Skeletal muscle cell (primary cell): ENCODE data around the gene SF3B4.

Experiments
- DNase-seq: peaks from one replicate; pipeline ENCODE4 v3.0.0-alpha.2; 2010; ENCODE audit warnings: low read depth
- H3K4me3 ChIP-seq: 2 replicates; pipeline ENCODE4 v1.5.1; 2011; ENCODE audit warnings: low read depth, mild to moderate bottlenecking, control low read depth, low read length, moderate library complexity

SF3B4 gene

DNA sequence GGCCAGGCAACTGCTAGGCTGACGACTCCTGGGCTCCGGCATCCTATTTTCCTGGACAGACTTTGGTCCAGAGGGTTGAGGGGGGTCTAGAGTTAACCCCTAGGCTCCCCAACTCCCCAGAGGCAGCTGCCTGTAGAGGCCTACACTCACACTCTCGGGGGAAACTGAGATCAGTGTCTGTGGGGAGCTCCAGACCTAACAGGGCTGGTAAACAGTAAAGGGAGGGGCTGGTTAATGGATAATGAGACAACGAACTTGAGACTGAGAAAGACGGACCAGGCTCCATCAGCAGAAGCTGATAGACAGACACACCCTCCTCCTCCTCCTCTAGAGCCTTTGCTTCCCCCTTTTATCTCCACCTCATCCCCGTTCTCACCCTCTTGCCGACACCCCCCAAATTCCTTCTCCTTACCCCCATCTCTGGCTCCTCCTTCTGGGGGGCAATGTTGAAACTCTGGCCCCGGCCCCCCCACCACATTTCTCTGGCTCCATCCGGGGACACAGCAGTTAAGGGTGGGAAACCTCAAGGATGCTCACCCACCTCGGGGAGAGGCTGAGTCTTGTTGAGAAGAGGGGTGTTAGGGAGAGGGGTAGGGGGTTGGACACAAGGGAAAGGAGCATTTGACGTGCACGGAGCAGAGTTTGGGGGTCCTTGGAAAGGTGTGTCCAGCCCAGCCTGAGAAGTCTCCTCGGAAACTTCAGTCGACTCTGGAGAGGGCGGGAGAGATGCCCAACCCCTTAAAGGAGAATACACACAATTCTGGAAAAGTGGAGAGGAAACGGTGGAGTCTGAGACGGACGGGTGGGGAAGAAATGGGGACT lies 8.8 kb upstream of the SF3B4 start, which contains the start of gene MTMR11:
Gene MTMR11, minus strand, starts transcription at position 710 of the 822 bp plus-strand sequence. Its CDS starts 232 bp downstream, at position 478.
- H3K4me3 ChIP-seq = peak within 1 kb of the TSS; percentile 72
- DNase-seq = no peak

DNA sequence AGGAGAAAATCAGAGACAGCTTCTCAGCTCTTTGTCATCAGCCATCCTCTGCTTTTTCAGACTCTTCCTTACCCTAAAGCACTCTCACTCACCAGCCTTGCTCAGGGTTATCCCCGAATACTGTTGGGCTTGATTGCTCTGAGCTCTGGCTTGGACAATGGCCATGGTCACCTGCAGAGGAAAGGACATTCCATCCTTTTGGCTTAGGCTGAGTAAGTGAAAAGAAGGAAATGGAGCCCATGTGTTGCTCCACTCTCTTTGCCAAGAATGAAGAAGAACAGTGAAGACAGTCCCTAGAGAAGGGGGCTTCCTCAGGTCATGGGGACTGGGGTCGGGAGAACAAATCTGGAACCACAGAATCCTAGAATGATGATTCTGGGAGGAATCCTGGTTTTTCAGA lies 6.8 kb upstream of the SF3B4 start:
- no peak overlapping the region for H3K4me3 ChIP-seq

DNA sequence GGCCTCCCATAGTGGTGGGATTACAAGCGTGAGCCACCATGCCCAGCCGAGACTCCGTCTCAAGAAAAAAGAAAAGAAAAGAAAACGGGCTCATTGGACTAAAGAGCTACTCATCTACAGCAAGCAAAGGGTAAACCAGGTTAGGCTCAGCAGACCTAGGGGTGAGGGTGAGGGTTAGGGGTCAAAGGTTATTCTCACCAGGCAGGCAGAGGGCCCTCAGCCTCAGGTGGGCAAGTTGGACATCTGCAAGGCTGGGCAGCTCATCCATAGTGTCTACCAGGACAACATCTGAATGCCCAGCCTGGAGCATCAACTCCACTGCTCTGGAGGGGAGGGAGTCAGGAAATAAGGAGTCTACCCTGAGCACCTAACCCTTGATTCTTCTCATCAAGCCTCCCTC lies 5.6 kb upstream of the SF3B4 start:
- H3K4me3 ChIP-seq = no peak overlapping the region
- DNase-seq = no peak

More for the DNA sequence above, 6.8 kb upstream of the SF3B4 start:
- no peak for DNase-seq

DNA sequence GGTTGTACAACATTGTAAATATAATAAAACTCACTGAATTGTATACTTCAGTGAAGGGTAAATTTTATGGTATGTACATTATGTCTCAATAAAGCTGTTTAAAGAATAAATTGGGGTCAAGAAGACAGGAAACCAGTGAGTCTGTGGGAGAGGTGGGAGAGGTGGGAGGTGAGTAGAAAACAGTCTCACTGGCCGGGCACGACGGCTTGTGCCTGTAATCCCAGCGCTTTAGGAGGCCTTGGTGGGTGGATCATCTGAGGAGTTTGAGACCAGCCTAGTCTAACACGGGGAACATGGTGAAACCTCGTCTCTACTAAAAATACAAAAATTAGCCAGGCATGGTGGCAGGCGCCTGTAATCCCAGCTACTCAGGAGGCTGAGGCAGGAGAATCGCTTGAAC lies 4.9 kb upstream of the SF3B4 start:
- H3K4me3 ChIP-seq = no peak overlapping the region
- no peak for DNase-seq

DNA sequence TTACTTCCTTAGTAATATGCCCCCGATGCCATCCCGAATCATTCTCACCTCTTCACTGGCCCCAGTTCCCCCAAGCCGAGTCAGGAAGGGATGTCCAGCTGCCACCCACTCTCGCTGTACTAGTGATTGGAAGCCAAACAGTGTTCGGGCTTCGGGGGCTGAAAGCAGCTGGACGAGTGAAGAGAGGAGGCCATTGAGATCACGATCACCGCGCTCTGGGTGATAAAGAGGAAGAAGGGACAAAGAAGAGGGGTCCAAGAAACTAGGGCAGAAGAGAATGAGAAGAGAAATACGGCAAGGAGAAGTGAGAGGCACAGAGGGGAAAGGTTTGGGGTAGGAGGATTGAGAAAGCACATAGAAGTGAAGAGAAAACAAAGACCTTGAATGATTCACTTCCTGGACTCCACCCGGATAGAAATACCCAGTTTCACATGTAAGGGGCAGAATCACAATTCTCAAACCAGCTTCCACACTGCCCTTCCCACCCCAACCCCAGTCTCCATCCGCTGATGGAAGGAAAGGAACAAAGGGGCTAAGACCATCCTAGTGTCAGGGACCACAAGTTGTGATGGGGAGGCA lies 3.7 kb upstream of the SF3B4 start:
- DNase-seq = no peak
- H3K4me3 ChIP-seq = no peak overlapping the region

DNA sequence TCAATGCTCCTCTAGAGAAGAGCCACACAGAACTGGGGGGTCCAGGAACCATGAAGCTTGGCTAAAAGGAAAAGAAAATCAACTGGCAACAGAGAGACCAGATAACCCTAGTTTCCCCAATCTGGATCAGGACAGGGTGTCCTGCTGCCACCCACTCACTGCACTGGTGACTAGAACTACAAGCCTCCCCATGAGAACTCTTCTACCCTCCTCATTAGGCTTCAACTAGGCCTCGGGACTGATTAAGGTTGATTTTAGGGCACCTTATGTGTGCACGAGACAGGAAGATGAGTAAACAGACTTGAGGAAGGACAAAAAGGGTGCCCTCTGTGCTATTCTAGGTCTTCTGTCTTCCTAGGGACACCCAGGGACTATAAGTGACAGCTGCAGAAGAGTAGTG lies 2.3 kb upstream of the SF3B4 start:
- no peak for DNase-seq
- no peak overlapping the region for H3K4me3 ChIP-seq

DNA sequence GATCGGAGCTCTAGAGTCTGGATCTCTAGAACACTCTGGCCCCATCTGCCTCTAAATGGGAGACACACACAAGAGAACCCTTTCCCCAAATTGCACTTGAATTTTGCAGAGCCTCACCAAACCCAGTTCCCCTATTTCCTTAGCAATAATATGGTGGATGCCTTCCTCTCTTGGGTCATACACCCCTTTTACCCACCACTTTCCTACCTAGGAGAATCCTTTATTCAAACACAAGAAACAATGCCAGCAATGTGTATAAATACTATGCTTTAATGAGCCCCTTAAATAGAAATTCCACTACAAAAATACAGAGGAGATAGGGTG lies 760 bp upstream of the SF3B4 start:
- no peak for DNase-seq
- H3K4me3 ChIP-seq = peak overlapping the region; percentile 70

DNA sequence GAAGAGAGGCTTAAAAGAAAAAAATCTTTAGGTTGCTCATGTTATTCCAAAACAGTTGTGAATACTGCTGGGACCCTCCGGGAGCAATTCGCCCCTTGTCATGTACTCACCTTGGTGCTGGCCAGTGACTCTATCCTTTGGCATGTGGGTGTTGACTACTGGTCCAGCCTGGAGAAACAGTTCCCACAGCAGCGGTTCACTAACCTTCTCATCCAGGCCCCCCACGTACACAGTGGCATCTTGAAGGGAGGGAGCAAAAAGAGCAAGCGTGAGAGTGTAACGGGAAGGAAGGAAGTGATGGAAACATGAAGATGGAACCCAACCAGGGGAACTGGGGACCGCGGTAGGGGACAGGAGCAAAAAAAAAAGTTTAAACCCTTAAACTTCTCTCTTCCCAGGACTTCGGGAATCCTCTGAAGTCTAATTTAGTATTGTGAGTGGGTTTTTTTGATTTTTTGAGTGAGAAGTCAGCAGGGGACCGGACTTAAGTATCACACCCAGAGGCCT lies 494 bp downstream of the SF3B4 start:
- peak overlapping the region; percentile 70 for H3K4me3 ChIP-seq
- DNase-seq = no peak

DNA sequence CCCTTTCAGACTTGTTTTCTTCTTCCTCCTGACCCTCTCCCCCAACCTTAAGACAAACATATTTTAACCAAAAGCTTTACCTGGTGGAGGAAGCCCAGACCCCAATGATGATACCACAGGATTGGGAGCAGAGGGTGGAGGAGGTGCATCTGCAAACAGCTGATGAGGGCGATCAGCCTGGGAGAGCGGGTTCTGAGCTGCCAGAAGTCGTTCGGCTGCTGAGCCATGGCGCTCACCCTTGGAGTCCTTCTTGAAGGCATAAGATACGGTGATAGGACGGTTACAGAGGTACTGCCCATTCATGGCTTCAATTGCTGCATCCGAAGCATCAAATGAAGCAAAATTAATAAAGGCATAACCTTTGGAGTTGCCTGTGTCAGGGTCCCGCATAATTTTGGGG lies 1.3 kb downstream of the SF3B4 start:
- no peak overlapping the region for H3K4me3 ChIP-seq
- no peak for DNase-seq

DNA sequence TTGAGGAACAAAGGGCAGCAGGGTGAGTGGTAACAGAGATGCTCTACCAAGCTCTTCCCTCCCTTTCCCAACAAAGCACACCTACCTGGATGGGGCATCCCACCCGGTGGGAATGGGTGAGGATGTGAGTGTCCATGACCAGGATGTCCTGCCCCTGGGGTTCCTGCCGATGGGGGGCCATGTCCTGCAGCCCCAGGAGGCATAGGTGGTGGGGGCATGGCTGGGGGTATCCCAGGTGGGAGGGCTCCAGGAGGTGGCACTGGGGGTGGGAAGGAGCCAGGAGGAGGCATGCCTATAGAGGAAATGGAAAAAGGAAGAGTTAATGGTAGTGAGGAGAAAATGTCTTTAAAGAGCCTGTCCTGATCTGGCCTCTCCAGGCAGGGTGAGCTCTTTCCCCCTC lies 1.9 kb downstream of the SF3B4 start:
- no peak overlapping the region for H3K4me3 ChIP-seq
- DNase-seq = no peak

DNA sequence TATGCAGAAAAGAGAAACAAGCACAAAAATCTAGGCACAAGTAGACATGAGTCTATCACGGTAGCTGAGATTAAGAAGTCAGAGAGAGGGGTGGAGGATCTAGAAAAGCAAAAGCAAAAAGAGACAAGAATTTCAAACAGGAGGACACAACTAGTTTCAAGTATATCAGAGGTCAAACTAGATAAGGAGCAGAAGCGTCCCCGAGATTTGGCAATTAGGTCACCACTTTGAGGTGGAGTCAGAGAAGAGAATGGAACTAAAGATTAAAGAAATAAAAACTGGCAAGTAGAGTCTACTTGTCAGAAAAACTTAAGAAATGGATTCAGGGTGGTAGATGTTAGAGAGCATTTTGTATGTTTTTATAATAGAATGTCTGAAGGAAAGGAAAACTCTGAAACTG lies 2.3 kb downstream of the SF3B4 start:
- H3K4me3 ChIP-seq = no peak overlapping the region
- no peak for DNase-seq

DNA sequence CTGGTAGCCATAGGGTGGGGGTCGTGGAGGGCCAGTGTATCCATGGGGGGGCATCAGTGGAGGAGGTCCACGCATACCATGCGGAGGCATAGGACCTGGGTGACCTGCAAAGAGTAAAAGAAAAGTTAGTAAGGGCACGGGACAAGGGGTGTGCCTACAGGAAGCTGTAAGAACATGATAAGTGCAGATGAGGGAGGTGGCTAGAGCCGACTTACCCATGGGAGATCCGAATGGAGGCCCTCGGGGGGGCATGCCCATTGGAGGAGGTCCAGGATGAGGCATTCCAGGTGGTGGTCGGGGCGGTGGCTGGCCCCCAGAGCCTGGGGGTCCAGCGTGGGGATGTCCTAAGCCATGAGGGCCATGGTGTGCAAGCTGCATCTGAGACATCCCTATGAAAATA lies 4.0 kb downstream of the SF3B4 start:
- no peak overlapping the region for H3K4me3 ChIP-seq
- DNase-seq = no peak

DNA sequence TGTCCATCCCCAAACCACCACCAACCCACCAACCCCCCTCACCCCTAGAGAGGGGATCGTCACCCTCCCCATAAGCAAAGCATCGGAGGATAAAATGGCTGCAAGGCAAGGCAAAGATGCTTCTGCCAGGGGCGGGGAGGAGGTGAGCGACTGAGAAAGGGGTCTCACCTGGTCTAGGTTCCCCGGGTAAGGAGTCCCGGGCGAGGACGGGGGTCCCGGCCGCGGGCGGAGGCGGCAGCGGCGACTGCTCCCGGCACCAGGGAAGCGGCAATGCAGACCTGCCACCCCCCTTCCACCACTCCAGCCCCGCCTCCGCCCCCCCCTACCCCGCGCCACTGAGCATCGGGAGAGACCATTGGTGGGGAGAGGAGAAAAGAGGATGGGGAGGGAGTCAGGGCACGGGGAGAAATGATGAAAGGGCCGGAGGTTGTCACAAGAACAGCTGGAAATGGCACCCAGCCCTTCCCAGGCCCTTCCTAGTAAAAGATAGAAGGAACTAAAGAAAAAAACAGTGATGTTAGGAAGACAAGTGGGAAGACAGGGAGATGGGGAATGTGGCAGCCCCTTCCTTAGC lies 9.9 kb downstream of the SF3B4 start, which contains the start of gene SV2A:
Gene SV2A, minus strand, starts transcription at position 274 of the 574 bp plus-strand sequence. CDS start 4,004 bp downstream, outside the sequence.
- peak; percentile 41 for DNase-seq
- H3K4me3 ChIP-seq = peak within 1 kb of the TSS; percentile 64

DNA sequence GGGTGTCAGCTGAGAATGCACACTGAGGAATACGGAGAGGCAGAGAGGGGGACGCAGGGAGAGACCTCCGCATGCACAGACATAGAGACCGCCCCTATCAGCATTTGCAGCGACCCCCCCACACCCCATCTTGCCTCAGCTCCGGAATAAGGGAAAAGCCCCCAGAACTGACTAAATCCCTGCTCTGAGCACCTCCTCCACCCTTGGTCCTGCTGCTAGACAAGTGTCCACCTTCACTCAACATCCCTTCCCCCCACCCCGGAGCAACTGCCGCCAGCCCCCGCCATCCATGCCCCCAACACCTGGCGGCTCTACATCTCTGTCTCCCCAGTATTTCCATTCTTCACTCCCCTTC lies 10.7 kb downstream of the SF3B4 start:
- peak overlapping the region; percentile 64 for H3K4me3 ChIP-seq
- no peak for DNase-seq

DNA sequence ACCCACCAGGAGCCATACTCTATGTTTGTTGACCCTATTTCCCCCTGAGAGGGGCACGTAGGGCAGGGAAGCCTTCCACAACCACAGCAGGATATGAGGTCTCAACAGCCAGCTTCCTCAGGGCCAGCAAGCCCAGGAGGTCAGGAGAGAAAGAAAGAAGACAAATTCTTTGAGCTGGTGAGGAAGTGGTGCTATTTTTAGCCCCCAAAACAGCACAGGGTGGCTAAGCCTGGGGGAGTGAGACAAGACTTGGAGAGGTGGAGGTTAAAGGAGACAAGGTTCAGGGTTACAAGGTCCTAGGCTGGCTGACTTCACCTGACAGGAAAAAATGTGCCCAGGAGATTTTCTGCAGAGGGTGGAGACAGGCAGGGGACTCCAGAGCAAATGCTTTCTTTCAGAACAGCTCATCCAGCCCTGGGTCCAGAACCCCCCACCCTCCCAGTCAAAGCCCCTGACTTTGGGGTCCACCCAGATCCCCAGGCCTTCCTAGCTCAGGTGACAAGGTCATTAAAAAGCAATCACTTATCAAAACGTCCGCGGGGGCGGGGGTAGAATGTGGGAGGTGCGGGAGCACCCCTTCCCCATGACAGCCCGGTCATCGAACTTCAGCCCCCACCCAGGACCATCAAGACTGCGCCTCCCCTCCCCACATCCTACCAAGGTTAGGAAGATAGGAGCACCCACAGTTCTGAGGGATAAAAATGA lies 11.3 kb downstream of the SF3B4 start:
- H3K4me3 ChIP-seq = peak overlapping the region; percentile 64
- DNase-seq = no peak

DNA sequence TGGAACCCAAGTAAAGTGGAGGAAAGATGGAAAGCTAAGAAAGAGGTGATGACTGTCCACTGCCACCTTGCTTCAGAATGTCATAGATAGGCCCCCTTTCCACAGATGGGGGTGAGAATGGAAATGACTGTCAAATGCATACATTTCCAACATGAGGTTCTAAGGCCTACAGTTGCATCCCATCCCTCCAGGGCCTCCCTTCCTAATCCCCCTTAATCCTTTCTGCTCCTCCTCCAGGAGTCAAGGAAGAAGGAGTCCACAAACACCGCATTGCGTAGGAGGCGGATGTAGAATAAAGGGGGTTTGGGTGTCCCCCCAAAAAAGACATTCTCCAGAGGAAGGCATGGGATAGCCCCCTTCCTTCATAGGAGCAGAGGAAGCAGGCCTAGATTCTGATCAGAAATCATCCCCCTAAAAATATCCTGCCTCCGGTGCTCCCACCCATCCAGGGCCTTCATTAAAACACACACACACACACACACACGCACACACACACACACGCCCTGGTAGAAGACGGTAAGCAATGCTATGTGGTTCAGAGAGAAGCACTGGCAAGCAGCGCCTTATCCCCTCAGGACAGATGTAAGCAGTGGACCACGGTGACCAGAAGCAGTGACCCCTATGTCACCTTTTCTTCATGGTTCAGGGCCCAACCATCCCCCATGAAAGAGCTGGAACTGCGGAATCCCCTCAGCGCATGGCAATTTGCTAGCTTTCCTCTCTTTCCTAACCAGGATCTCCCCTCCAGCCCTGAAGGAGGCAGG lies 12.0 kb downstream of the SF3B4 start:
- DNase-seq = no peak
- no peak overlapping the region for H3K4me3 ChIP-seq

DNA sequence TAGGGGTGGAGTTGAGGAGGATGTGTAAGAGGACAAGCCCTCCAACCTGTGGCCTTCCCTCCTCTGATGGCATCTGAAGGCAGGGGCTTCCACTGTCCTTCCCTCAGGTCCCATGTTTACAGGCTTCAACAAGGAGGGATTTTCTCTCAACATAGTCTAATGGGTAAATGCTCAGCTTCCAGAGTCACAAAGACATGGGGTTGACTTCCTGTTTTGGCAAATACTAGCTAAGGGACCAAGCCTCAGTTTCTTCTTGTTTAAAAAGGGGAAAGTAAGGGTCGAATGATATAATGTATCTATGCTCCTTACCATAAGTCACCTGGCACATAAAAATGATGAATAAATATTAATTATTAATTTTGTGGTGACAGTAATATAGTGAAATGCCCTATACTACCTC lies 13.1 kb downstream of the SF3B4 start:
- DNase-seq = no peak
- no peak overlapping the region for H3K4me3 ChIP-seq

DNA sequence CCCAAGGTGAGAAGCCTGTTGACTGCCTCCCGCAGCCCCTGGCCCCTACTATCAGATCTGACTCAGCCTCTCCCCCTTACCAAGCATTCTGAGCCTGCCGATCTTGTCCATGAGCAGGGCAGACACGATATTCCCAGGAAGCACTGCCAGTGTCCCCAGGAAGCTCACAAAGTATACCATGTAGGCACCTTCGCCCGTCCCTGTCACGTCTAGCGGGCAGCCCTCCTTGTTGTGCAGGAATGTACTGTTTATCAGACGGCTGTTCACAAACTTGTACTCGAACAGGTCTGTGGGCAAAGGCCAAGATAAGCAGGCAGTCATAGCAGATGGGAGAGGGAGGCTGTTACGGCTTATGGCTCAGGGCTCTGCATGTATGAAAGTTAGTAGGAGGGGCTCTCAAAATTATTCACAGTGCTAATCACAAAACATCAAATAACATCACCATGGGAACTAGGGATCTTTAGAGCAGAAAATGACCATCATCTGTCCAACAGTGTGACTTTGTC lies 21.0 kb downstream of the SF3B4 start:
- DNase-seq = no peak
- no peak overlapping the region for H3K4me3 ChIP-seq

DNA sequence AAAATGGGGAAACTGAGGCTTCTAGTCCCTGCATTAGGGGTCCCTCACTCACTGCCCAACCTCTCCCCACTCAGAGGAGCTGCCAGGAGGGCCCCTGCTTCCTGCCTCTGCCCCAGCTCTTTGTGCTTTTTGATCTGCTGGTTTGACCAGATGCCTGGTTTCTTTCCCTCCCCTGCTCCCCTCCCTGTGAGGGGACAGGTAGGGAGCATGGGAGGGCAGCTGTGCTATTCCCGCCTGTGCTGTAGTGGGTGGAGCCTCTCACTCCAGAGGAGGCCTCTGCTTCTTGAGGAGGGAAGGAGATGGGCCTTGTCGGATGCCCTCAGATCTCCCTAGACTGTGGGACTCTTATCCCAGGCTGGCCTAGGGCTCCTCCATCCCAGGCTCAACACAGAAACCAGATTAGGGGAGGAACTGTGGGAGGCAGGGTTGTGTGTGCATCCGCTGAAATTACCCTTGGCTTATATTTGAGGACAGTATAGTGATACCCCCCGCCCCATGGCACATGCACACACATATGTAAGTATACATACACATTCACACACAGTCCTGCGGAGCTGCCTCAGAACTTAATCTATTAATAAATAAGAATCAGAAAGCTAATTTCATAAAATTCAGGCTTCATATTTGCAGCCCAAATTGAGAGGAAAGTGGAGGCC lies 23.6 kb downstream of the SF3B4 start:
- DNase-seq = no peak
- H3K4me3 ChIP-seq = no peak overlapping the region
